Measurements from ENCODE around the gene SEMA3A. TPM values are rescaled to one million over a fixed set of nuclear protein-coding genes. Genes with fewer than 3 reads are reported as not detected.

Gene SEMA3A
- total RNA-seq, 1 donor from 2014 or later = 6.2 TPM

GRCh38 chr7:84013616-84014240 is 180.9 kb downstream of the SEMA3A start:
- H3K4me3 ChIP-seq (ENCODE audit: low read depth, low read length) = no peak overlapping the region
- no peaks in the 10 kb centered on the region for H3K27me3 ChIP-seq (ENCODE audit: control insufficient read depth, insufficient read depth, low read length)
- no peaks in the 10 kb centered on the region for H3K36me3 ChIP-seq (ENCODE audit: control insufficient read depth, insufficient read depth, low read length)
- no peak for TF ChIP-seq CTCF (IDR thresholded peaks at IDR 0.05; ENCODE audit: insufficient read depth, low read length, poor library complexity, severe bottlenecking)
- no peak for DNase-seq (ENCODE audit: low read depth)

GRCh38 chr7:84009782-84010181 is 184.8 kb downstream of the SEMA3A start:
- TF ChIP-seq CTCF (IDR thresholded peaks at IDR 0.05; ENCODE audit: insufficient read depth, low read length, poor library complexity, severe bottlenecking) = no peak
- H3K36me3 ChIP-seq (ENCODE audit: control insufficient read depth, insufficient read depth, low read length) = no peaks in the 10 kb centered on the region
- no peak for DNase-seq (ENCODE audit: low read depth)
- H3K4me3 ChIP-seq (ENCODE audit: low read depth, low read length) = no peak overlapping the region
- no peaks in the 10 kb centered on the region for H3K27me3 ChIP-seq (ENCODE audit: control insufficient read depth, insufficient read depth, low read length)

GRCh38 chr7:84009051-84009450 is 185.5 kb downstream of the SEMA3A start:
- Histone ChIP-seq H3K36me3 (ENCODE audit: control insufficient read depth, insufficient read depth, low read length) (no peaks in the 10 kb centered on the region), H3K27me3 (ENCODE audit: control insufficient read depth, insufficient read depth, low read length) (no peaks in the 10 kb centered on the region), H3K4me3 (ENCODE audit: low read depth, low read length) (no peak overlapping the region)
- TF ChIP-seq CTCF (IDR thresholded peaks at IDR 0.05; ENCODE audit: insufficient read depth, low read length, poor library complexity, severe bottlenecking) = no peak
- no peak for DNase-seq (ENCODE audit: low read depth)

- Histone ChIP-seq H3K36me3 (ENCODE audit: control insufficient read depth, insufficient read depth, low read length) (no peaks in the 10 kb centered on the region), H3K4me3 (ENCODE audit: low read depth, low read length) (no peak overlapping the region), H3K27me3 (ENCODE audit: control insufficient read depth, insufficient read depth, low read length) (no peaks in the 10 kb centered on the region)
- no peak for TF ChIP-seq CTCF (IDR thresholded peaks at IDR 0.05; ENCODE audit: insufficient read depth, low read length, poor library complexity, severe bottlenecking)
- DNase-seq (ENCODE audit: low read depth) = no peak
Observed at GRCh38 chr7:84003191-84003590, 191.4 kb downstream of the SEMA3A start.

GRCh38 chr7:84002348-84002747 is 192.2 kb downstream of the SEMA3A start:
- no peak overlapping the region for H3K4me3 ChIP-seq (ENCODE audit: low read depth, low read length)
- H3K36me3 ChIP-seq (ENCODE audit: control insufficient read depth, insufficient read depth, low read length) = no peaks in the 10 kb centered on the region
- H3K27me3 ChIP-seq (ENCODE audit: control insufficient read depth, insufficient read depth, low read length) = no peaks in the 10 kb centered on the region
- no peak for TF ChIP-seq CTCF (IDR thresholded peaks at IDR 0.05; ENCODE audit: insufficient read depth, low read length, poor library complexity, severe bottlenecking)
- DNase-seq (ENCODE audit: low read depth) = no peak

GRCh38 chr7:83996879-83997278 is 197.7 kb downstream of the SEMA3A start:
- H3K4me3 ChIP-seq (ENCODE audit: low read depth, low read length) = no peak overlapping the region
- DNase-seq (ENCODE audit: low read depth) = no peak

More at GRCh38 chr7:83996879-83997278, 197.7 kb downstream of the SEMA3A start:
- Histone ChIP-seq H3K27me3 (ENCODE audit: control insufficient read depth, insufficient read depth, low read length) (no peaks in the 10 kb centered on the region), H3K36me3 (ENCODE audit: control insufficient read depth, insufficient read depth, low read length) (no peaks in the 10 kb centered on the region)
- TF ChIP-seq CTCF (IDR thresholded peaks at IDR 0.05; ENCODE audit: insufficient read depth, low read length, poor library complexity, severe bottlenecking) = no peak
